GM21737 (cell line): Measurements from ENCODE around the gene SLC38A10.

ENCODE experiments used
- ATAC-seq: cut with Tn5 transposase; IDR thresholded peaks from one replicate; pipeline ENCODE4 v1.9.1; 2021; ENCODE audit warnings: mild to moderate bottlenecking, moderate library complexity; ENCODE audit not compliant: unreplicated experiment

SLC38A10 gene

GRCh38 chr17:81210868-81211267 is 84.2 kb downstream of the SLC38A10 start:
- no peak for ATAC-seq

GRCh38 chr17:81210466-81210865 is 84.6 kb downstream of the SLC38A10 start:
- ATAC-seq: no peak

GRCh38 chr17:81209141-81209540 is 86.0 kb downstream of the SLC38A10 start:
- no peak for ATAC-seq

- no peak for ATAC-seq
Measured at GRCh38 chr17:81208651-81209050, 86.5 kb downstream of the SLC38A10 start.

GRCh38 chr17:81207610-81208581 is 87.2 kb downstream of the SLC38A10 start:
- ATAC-seq: no peak

- no peak for ATAC-seq
Measured at GRCh38 chr17:81206657-81207056, 88.5 kb downstream of the SLC38A10 start.

GRCh38 chr17:81206166-81206565 is 88.9 kb downstream of the SLC38A10 start:
- ATAC-seq: no peak

- ATAC-seq: no peak
Measured at GRCh38 chr17:81204578-81204977, 90.5 kb downstream of the SLC38A10 start.

- ATAC-seq: no peak
Measured at GRCh38 chr17:81203136-81203535, 92.0 kb downstream of the SLC38A10 start.

- no peak for ATAC-seq
Measured at GRCh38 chr17:81202318-81202717, 92.8 kb downstream of the SLC38A10 start.

GRCh38 chr17:81200695-81201580 is 94.2 kb downstream of the SLC38A10 start:
- no peak for ATAC-seq

- no peak for ATAC-seq
Measured at GRCh38 chr17:81200201-81200600, 94.9 kb downstream of the SLC38A10 start.

GRCh38 chr17:81199482-81199830 is 95.7 kb downstream of the SLC38A10 start:
- ATAC-seq: no peak

- no peak for ATAC-seq
Measured at GRCh38 chr17:81198826-81199481, 96.2 kb downstream of the SLC38A10 start.

GRCh38 chr17:81197831-81198490 is 97.1 kb downstream of the SLC38A10 start:
- no peak for ATAC-seq

- no peak for ATAC-seq
Measured at GRCh38 chr17:81197409-81197795, 97.7 kb downstream of the SLC38A10 start.

GRCh38 chr17:81196505-81197408 is 98.3 kb downstream of the SLC38A10 start:
- ATAC-seq: no peak

- ATAC-seq: no peak
Measured at GRCh38 chr17:81195941-81196495, 99.1 kb downstream of the SLC38A10 start.
